ENCODE results near the gene SHOX.
A peak's percentile ranks its signal among the peaks of the same experiment; 100 is the strongest.
"Not testable (repeated sequence)": the region's sequence is repeated elsewhere in the genome, so short reads cannot be mapped to it uniquely, and the experiment has no call there.

Gene SHOX

DNA sequence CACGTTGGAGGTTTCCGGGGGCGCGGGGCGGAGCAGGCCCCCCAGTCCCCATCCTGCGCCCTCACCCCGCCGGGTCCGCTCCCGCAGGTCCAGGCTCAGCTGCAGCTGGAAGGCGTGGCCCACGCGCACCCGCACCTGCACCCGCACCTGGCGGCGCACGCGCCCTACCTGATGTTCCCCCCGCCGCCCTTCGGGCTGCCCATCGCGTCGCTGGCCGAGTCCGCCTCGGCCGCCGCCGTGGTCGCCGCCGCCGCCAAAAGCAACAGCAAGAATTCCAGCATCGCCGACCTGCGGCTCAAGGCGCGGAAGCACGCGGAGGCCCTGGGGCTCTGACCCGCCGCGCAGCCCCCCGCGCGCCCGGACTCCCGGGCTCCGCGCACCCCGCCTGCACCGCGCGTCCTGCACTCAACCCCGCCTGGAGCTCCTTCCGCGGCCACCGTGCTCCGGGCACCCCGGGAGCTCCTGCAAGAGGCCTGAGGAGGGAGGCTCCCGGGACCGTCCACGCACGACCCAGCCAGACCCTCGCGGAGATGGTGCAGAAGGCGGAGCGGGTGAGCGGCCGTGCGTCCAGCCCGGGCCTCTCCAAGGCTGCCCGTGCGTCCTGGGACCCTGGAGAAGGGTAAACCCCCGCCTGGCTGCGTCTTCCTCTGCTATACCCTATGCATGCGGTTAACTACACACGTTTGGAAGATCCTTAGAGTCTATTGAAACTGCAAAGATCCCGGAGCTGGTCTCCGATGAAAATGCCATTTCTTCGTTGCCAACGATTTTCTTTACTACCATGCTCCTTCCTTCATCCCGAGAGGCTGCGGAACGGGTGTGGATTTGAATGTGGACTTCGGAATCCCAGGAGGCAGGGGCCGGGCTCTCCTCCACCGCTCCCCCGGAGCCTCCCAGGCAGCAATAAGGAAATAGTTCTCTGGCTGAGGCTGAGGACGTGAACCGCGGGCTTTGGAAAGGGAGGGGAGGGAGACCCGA lies 14.0 kb downstream of the SHOX start:
- TF ChIP-seq CTCF (IDR thresholded peaks at IDR 0.05; ENCODE audit: low read depth, low read length): no peak

GRCh38 chrX:646228-646495 lies 15.6 kb downstream of the SHOX start:
- TF ChIP-seq CTCF (IDR thresholded peaks at IDR 0.05; ENCODE audit: low read depth, low read length): no peak

More for the DNA sequence above, 14.0 kb downstream of the SHOX start:
- H3K4me3 ChIP-seq (replicated peaks in 1 of 2; ENCODE audit: low read depth in 2 of 2, low read length in 2 of 2): no peak overlapping the region
- peak in 1 of 2 donors; percentile 9 for DNase-seq (ENCODE audit: low read depth in 2 of 2)

DNA sequence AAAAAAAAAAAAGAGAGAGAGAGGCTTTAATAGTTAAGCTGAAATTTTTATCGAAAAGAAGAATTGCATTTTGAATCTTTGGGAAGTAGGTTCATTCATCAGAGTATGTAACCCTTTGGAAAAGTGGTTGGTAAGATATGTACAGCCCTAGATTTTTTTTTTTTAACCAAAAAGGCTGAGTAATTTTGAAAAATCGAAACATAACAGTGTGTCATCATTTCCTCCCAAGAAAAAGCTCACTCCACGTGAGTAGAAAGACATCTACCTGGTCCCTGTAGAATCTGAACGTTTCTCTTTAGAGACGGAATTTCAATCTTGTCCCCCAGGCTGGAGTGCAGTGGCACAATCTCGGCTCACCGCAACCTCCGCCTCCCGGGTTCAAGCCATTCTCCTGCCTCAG lies 16.2 kb downstream of the SHOX start:
- no peak for TF ChIP-seq CTCF (IDR thresholded peaks at IDR 0.05; ENCODE audit: low read depth, low read length)
- no peak for DNase-seq (ENCODE audit: low read depth in 2 of 2)

More at GRCh38 chrX:646228-646495, 15.6 kb downstream of the SHOX start:
- no peak overlapping the region for H3K4me3 ChIP-seq (replicated peaks in 1 of 2; ENCODE audit: low read depth in 2 of 2, low read length in 2 of 2)
- DNase-seq (ENCODE audit: low read depth in 2 of 2): no peak

GRCh38 chrX:649166-649565 lies 18.6 kb downstream of the SHOX start:
- TF ChIP-seq CTCF (IDR thresholded peaks at IDR 0.05; ENCODE audit: low read depth, low read length): no peak
- no peak overlapping the region for H3K4me3 ChIP-seq (replicated peaks in 1 of 2; ENCODE audit: low read depth in 2 of 2, low read length in 2 of 2)
- no peak for DNase-seq (ENCODE audit: low read depth in 2 of 2)

More for the DNA sequence above, 16.2 kb downstream of the SHOX start:
- no peak overlapping the region for H3K4me3 ChIP-seq (replicated peaks in 1 of 2; ENCODE audit: low read depth in 2 of 2, low read length in 2 of 2)

- H3K4me3 ChIP-seq (replicated peaks in 1 of 2; ENCODE audit: low read depth in 2 of 2, low read length in 2 of 2): no peak overlapping the region
- no peak for DNase-seq (ENCODE audit: low read depth in 2 of 2)
- TF ChIP-seq CTCF (IDR thresholded peaks at IDR 0.05; ENCODE audit: low read depth, low read length): no peak
Measured at GRCh38 chrX:650324-650723, 19.7 kb downstream of the SHOX start.

DNA sequence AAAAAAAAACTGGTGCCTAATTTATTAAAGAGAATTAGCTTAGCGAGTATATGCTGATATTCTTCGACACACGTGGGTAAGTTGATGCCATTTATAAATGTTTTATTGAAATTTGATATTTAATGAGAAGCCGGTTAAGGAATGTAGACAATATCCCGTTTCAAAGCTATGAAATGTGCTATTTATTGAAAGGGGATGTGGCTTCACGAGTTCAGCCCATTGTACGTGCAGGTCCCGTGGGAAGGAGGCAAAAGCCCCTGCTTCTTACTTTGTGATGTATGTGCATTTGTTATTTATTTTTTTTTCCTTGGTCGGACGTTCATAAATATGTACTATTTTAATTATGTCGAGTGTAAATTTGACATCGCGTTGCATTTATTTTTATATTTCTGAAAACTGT lies 20.2 kb downstream of the SHOX start:
- DNase-seq (ENCODE audit: low read depth in 2 of 2): no peak
- no peak for TF ChIP-seq CTCF (IDR thresholded peaks at IDR 0.05; ENCODE audit: low read depth, low read length)
- H3K4me3 ChIP-seq (replicated peaks in 1 of 2; ENCODE audit: low read depth in 2 of 2, low read length in 2 of 2): no peak overlapping the region

GRCh38 chrX:651922-652321 lies 21.3 kb downstream of the SHOX start:
- not testable (repeated sequence) for H3K4me3 ChIP-seq (replicated peaks in 1 of 2; ENCODE audit: low read depth in 2 of 2, low read length in 2 of 2); DNase-seq (ENCODE audit: low read depth in 2 of 2)

Data from cardiac fibroblast (primary cell).